NK-92 treated with Interleukin-12 subunit alpha and Interleukin-12 subunit beta, amount 100 ng/mL, for 24 hours (cell line): Measurements from ENCODE around the gene GAPT.
A peak's percentile ranks its signal among the peaks of the same experiment; 100 is the strongest.
"Not testable (repeated sequence)": the region's sequence is repeated elsewhere in the genome, so short reads cannot be mapped to it uniquely, and the experiment has no call there.

Experiments used
- DNase-seq: peaks from one replicate; lab custom pipeline; 2025; lab: John Stamatoyannopoulos, UW

The GAPT gene

GRCh38 chr5:58505502-58505901 lies 14.3 kb downstream of the GAPT start:
- DNase-seq = no peak

GRCh38 chr5:58505971-58506640 lies 14.9 kb downstream of the GAPT start:
- DNase-seq = no peak

GRCh38 chr5:58507715-58508114 lies 16.5 kb downstream of the GAPT start:
- DNase-seq = no peak

GRCh38 chr5:58517198-58517597 lies 26.0 kb downstream of the GAPT start:
- no peak for DNase-seq

DNA sequence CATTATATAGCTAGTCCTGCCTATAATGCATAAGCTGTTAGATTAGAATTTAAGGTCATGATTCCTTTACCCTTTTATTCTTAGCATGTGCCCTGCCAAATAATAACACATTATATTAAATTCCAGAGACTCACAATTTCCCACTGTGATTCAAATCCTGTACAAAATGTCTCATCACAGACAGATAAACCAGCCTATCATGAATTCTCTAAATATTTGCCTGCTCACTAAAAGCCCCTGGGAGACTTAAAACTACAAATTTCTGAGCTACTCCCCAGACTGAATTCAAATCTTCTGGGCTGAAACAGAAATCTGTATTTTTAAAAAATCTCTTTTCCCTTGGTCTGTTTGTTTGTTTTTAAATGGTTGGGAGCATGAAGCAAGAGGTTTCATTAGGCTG lies 32.7 kb downstream of the GAPT start:
- DNase-seq = no peak

GRCh38 chr5:58524571-58524970 lies 33.3 kb downstream of the GAPT start:
- no peak for DNase-seq

DNA sequence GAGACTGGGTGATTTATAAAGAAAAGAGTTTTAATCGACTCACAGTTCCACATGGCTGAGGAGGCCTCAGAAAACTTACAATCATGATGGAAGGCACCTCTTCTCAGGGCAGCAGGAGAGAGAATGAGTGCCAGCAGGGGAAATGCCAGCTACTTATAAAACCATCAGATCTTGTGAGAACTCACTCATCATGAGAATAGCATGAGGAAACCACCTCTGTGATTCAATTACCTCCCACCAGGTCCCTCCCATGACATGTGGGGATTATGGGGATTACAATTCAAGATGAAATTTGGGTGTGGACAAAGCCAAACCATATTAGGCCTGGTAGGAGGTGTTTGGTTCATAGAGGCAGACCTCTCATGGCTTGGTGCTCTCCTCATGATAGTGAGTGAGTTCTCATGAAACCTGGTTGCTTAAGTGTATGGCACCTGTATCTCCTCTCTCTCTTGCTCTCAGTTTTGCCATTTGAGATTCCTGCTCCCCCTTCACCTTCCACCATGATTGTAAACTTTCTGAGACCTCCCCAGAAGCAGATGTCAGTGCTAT lies 39.8 kb downstream of the GAPT start:
- no peak for DNase-seq

DNA sequence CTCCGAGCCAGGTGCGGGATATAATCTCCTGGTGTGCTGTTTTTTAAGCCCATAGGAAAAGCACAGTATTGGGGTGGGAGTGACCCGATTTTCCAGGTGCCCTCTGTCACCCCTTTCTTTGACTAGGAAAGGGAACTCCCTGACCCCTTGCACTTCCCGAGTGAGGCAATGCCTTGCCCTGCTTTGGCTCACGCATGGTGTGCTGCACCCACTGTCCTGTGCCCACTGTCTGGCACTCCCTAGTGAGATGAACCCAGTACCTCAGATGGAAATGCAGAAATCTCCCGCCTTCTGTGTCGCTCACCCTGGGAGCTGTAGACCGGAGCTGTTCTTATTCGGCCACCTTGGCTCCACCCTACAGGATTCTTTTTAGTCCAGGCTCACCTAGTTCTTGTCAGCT lies 50.7 kb downstream of the GAPT start:
- not testable (repeated sequence) for DNase-seq

DNA sequence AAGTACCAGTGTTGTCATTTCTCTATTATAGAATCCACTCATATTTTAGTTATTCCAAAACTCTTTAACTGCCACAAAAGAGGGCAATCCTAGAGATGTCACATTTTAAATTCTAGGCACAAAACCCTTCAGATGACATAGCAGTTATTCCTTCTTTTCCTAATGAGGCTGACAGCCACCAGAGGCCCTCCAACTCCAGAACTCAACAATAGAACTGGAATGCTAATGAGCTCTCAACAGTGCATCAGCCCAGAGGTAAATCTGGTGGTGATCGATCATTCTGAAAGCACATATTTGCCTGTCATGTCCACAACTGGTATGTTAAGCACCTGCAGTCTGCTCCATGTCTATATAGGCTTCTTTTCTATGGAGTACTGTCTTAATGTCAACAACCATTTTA lies 51.5 kb downstream of the GAPT start:
- no peak for DNase-seq

DNA sequence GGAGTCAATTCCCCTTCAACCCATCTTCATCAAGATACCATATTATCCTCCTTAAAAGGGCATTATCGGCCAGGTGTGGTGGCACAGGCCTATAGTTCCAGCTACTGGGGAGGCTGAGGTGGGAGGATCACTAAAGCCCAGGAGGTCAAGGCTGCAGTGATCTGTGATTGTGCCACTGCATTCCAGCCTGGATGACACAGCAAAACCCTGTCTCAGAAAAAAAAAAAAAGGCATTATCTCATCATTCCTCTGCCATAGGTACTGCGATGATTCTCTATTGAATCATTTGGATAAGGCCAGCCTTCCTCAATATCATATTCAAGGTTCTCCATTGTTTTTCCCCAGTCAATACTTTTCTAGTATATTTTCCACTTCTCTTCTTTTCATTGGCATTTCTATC lies 52.5 kb downstream of the GAPT start:
- DNase-seq = no peak

GRCh38 chr5:58544195-58544594 lies 53.0 kb downstream of the GAPT start:
- no peak for DNase-seq

DNA sequence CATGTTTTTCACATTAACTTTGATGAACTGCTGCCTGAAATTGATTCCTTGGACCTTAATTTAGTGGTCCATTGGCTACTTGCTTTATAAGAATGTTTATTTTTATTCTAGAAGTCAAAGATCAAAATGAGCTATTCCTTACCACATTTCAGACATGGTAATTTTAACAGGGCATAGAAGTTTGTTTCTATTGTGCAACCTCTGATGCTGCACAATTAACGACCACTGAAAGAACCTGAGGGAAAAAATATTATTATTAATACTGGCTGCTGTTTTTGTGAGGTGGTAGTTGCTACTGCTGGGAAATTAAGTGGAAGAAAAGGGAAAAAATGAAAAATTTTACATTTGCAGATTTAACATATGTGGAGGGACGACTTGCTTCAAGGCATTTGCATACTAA lies 53.7 kb downstream of the GAPT start:
- DNase-seq = no peak

GRCh38 chr5:58545912-58546311 lies 54.7 kb downstream of the GAPT start:
- DNase-seq = peak; percentile 35
